Osteoblast (primary cell): ENCODE measurements around the gene GPR42. TPM values are rescaled to one million over a fixed set of nuclear protein-coding genes. Genes with fewer than 3 reads are reported as not detected.

Experiments
- DNase-seq: peaks from one replicate; pipeline ENCODE4 v3.0.0; 2011; ENCODE audit warnings: low spot score, mixed read lengths; ENCODE audit not compliant: insufficient read length; ENCODE audit errors: missing footprints
- H2AFZ ChIP-seq: 2 replicates; pipeline ENCODE4 v1.6.0; 2011; ENCODE audit warnings: mild to moderate bottlenecking, low read length
- H3K27ac ChIP-seq: 2 replicates; pipeline ENCODE4 v1.5.1; 2011; ENCODE audit warnings: mild to moderate bottlenecking, low read depth, low read length, moderate library complexity
- H3K27me3 ChIP-seq: 2 replicates; pipeline ENCODE4 v1.6.0; 2012; ENCODE audit warnings: mild to moderate bottlenecking, control low read depth, inconsistent platforms, low read length, moderate library complexity; ENCODE audit not compliant: insufficient read depth
- H3K36me3 ChIP-seq: 2 replicates; pipeline ENCODE4 v1.5.1; 2011; ENCODE audit warnings: mild to moderate bottlenecking, low read length, control low read depth, moderate library complexity; ENCODE audit not compliant: insufficient read depth
- H3K4me1 ChIP-seq: 2 replicates; pipeline ENCODE4 v1.5.1; 2011; ENCODE audit warnings: mild to moderate bottlenecking, low read length, control low read depth, moderate library complexity; ENCODE audit not compliant: insufficient read depth
- H3K4me2 ChIP-seq: 2 replicates; pipeline ENCODE4 v1.6.0; 2011; ENCODE audit warnings: mild to moderate bottlenecking, low read length; ENCODE audit not compliant: insufficient read depth
- H3K4me3 ChIP-seq: fragments of 200-600 bp; sonication (generic); 3 replicates; pipeline ENCODE4 v1.5.1; 2012; ENCODE audit warnings: mild to moderate bottlenecking, low read length, inconsistent platforms; ENCODE audit not compliant: insufficient read depth
- H3K79me2 ChIP-seq: 2 replicates; pipeline ENCODE4 v1.6.0; 2012; ENCODE audit warnings: mild to moderate bottlenecking, low read length, control low read depth, inconsistent platforms; ENCODE audit not compliant: insufficient read depth
- H3K9me3 ChIP-seq: 2 replicates; pipeline ENCODE4 v1.5.1; 2011; ENCODE audit warnings: low read depth, low read length, control low read depth
- H4K20me1 ChIP-seq: 2 replicates; pipeline ENCODE4 v1.6.0; 2012; ENCODE audit warnings: mild to moderate bottlenecking, low read length, control low read depth; ENCODE audit not compliant: insufficient read depth
- CTCF ChIP-seq: IDR thresholded peaks from 2 replicates; pipeline ENCODE4 v1.5.1; 2011; ENCODE audit warnings: mild to moderate bottlenecking, low read depth, low read length, moderate library complexity; ENCODE audit errors: extremely low read depth
- total RNA-seq: library from RNA; depleted of rRNA; stranded (reverse); fragments of >200 nt; gene quantifications from 2 replicates; pipeline ENCODE4 v1.2.3, GENCODE V29; 2012

Gene GPR42
- total RNA-seq, 1 donor = not detected

- DNase-seq = peak; percentile 62
- TF ChIP-seq CTCF = no peak
- H3K4me3 ChIP-seq = no peak within 1 kb of the TSS
- H3K27ac ChIP-seq = no peak within 1 kb of the TSS
- no peaks in the 10 kb centered on the region for H3K36me3 ChIP-seq
- H3K4me2 ChIP-seq = no peak within 1 kb of the TSS
- H2AFZ ChIP-seq = no peak within 1 kb of the TSS
- H4K20me1 ChIP-seq = no peaks in the 10 kb centered on the region
- no peaks in the 10 kb centered on the region for H3K9me3 ChIP-seq
- no peaks in the 10 kb centered on the region for H3K4me1 ChIP-seq
- H3K79me2 ChIP-seq = no peaks in the 10 kb centered on the region
- H3K27me3 ChIP-seq = peaks cover 26% of the 10 kb centered on the region
These were observed 42.0 kb upstream of the GPR42 start, which contains the start of gene CD22 for GRCh38 chr19:35328851-35329285. CD22 (plus strand) TSS chr19:35329187; CDS start chr19:35332041, 2,854 bp downstream.

- Histone ChIP-seq H3K27ac (no peak overlapping the region), H3K4me2 (no peak overlapping the region), H3K9me3 (no peaks in the 10 kb centered on the region), H3K4me1 (no peaks in the 10 kb centered on the region), H3K27me3 (peaks cover 30% of the 10 kb centered on the region), H4K20me1 (no peaks in the 10 kb centered on the region), H3K36me3 (no peaks in the 10 kb centered on the region), H3K4me3 (no peak overlapping the region), H2AFZ (no peak overlapping the region), H3K79me2 (no peaks in the 10 kb centered on the region)
- DNase-seq = peak; percentile 42
- no peak for TF ChIP-seq CTCF
These were observed 41.5 kb upstream of the GPR42 start for GRCh38 chr19:35329323-35329722.

GRCh38 chr19:35330475-35330874 is 40.4 kb upstream of the GPR42 start:
- Histone ChIP-seq H3K4me3 (no peak overlapping the region), H4K20me1 (no peaks in the 10 kb centered on the region), H3K79me2 (no peaks in the 10 kb centered on the region), H3K27me3 (peaks cover 31% of the 10 kb centered on the region), H3K27ac (no peak overlapping the region), H3K4me1 (no peaks in the 10 kb centered on the region), H2AFZ (no peak overlapping the region), H3K4me2 (no peak overlapping the region), H3K9me3 (no peaks in the 10 kb centered on the region), H3K36me3 (no peaks in the 10 kb centered on the region)
- TF ChIP-seq CTCF = no peak
- DNase-seq = no peak

GRCh38 chr19:35331551-35332214 is 39.2 kb upstream of the GPR42 start:
- peaks cover 23% of the 10 kb centered on the region for H3K27me3 ChIP-seq
- no peak for TF ChIP-seq CTCF
- H2AFZ ChIP-seq = no peak overlapping the region

More at GRCh38 chr19:35331551-35332214, 39.2 kb upstream of the GPR42 start:
- H3K79me2 ChIP-seq = no peaks in the 10 kb centered on the region
- no peak for DNase-seq
- no peak overlapping the region for H3K4me2 ChIP-seq
- H3K36me3 ChIP-seq = no peaks in the 10 kb centered on the region
- no peak overlapping the region for H3K27ac ChIP-seq
- H3K4me1 ChIP-seq = no peaks in the 10 kb centered on the region
- H4K20me1 ChIP-seq = no peaks in the 10 kb centered on the region
- no peaks in the 10 kb centered on the region for H3K9me3 ChIP-seq
- H3K4me3 ChIP-seq = no peak overlapping the region
